Mammary epithelial cell (primary cell): Measurements from ENCODE around the gene MRPL52.
"Not testable (repeated sequence)": the region's sequence is repeated elsewhere in the genome, so short reads cannot be mapped to it uniquely, and the experiment has no call there.

ENCODE experiments used
- EZH2 ChIP-seq: IDR thresholded peaks from 2 replicates; pipeline ENCODE4 v1.6.1; 2012; ENCODE audit warnings: low read length, inconsistent platforms, borderline replicate concordance
- TF ChIP-seq, protein P1 (sequence below), 2 donors: IDR thresholded peaks in 1 of 2; conservative IDR thresholded peaks in 1 of 2; 2 replicates each; pipeline ENCODE4 v1.5.1; 2011 to 2012; ENCODE audit warnings: inconsistent platforms in 2 of 2, low read length in 2 of 2, mild to moderate bottlenecking in 2 of 2, control low read depth in 1 of 2, low read depth in 1 of 2; ENCODE audit not compliant: insufficient read depth in 1 of 2; ENCODE audit errors: extremely low read depth in 1 of 2

DNA sequence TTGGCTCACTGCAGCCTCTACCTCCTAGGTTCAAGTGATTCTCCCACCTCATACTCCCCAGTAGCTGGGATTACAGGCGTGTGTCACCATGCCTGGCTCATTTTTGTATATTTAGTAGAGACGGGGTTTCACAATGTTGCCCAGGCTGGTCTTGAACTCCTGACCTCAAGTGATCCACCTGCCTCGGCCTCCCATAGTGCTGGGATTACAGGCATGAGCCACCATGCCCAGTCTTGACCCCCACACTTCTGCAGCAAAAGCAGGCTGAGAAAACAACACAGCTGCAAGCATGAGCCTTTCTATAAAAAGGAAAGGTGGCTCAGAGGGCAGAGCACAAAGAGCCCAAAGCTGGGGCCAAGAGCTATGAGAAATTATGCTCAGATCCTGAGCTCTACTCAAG lies 30.7 kb downstream of the MRPL52 start:
- TF ChIP-seq EZH2: not testable (repeated sequence)
- TF ChIP-seq, protein P1, sequence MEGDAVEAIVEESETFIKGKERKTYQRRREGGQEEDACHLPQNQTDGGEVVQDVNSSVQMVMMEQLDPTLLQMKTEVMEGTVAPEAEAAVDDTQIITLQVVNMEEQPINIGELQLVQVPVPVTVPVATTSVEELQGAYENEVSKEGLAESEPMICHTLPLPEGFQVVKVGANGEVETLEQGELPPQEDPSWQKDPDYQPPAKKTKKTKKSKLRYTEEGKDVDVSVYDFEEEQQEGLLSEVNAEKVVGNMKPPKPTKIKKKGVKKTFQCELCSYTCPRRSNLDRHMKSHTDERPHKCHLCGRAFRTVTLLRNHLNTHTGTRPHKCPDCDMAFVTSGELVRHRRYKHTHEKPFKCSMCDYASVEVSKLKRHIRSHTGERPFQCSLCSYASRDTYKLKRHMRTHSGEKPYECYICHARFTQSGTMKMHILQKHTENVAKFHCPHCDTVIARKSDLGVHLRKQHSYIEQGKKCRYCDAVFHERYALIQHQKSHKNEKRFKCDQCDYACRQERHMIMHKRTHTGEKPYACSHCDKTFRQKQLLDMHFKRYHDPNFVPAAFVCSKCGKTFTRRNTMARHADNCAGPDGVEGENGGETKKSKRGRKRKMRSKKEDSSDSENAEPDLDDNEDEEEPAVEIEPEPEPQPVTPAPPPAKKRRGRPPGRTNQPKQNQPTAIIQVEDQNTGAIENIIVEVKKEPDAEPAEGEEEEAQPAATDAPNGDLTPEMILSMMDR (conservative IDR thresholded peaks at IDR 0.05 in 1 of 2, IDR thresholded peaks at IDR 0.05 in 1 of 2; ENCODE audit: extremely low read depth in 1 of 2, insufficient read depth in 1 of 2, low read depth in 1 of 2, low read length in 2 of 2): not testable (repeated sequence)
